GM23338 (cell line): Measurements from ENCODE around the gene PTPRQ. TPM values are rescaled to one million over a fixed set of nuclear protein-coding genes. Genes with fewer than 3 reads are reported as not detected.

Source experiments
- ATAC-seq: fragments of 200-7000 bp; cut with Tn5 transposase; 3 replicates; pipeline ENCODE4 v1.9.1; 2020
- DNase-seq: peaks from one replicate; pipeline ENCODE4 v3.0.0-alpha.2; 2015; ENCODE audit warnings: low spot score
- H2AFZ ChIP-seq: fragments of 200-600 bp; sonication (generic); 2 replicates; pipeline ENCODE4 v1.8.0; 2016; ENCODE audit warnings: antibody characterized with exemption, mild to moderate bottlenecking, moderate library complexity
- H3F3A ChIP-seq: fragments of 200-600 bp; sonication (generic); replicated peaks from 2 replicates; pipeline ENCODE4 v1.8.0; 2017; ENCODE audit warnings: antibody characterized with exemption, mixed run types, low read depth
- H3K27ac ChIP-seq: fragments of 200-600 bp; sonication (generic); 2 replicates; pipeline ENCODE4 v1.6.1; 2016; ENCODE audit warnings: low read depth
- H3K27me3 ChIP-seq: fragments of 200-600 bp; sonication (generic); 2 replicates; pipeline ENCODE4 v1.8.0; 2016; ENCODE audit warnings: mild to moderate bottlenecking, mixed run types, moderate library complexity; ENCODE audit not compliant: insufficient read depth
- H3K36me3 ChIP-seq: fragments of 200-600 bp; sonication (generic); 2 replicates; pipeline ENCODE4 v1.8.0; 2016; ENCODE audit warnings: mild to moderate bottlenecking; ENCODE audit not compliant: insufficient read depth
- H3K4me1 ChIP-seq: fragments of 200-600 bp; sonication (generic); 2 replicates; pipeline ENCODE4 v1.8.0; 2016; ENCODE audit warnings: mild to moderate bottlenecking, moderate library complexity; ENCODE audit not compliant: insufficient read depth
- H3K4me2 ChIP-seq: fragments of 200-600 bp; sonication (generic); 2 replicates; pipeline ENCODE4 v1.7.1; 2017; ENCODE audit warnings: mixed run types
- H3K4me3 ChIP-seq: fragments of 200-600 bp; sonication (generic); 2 replicates; pipeline ENCODE4 v1.6.1; 2016; ENCODE audit warnings: mixed run types
- H3K79me2 ChIP-seq: fragments of 200-600 bp; sonication (generic); replicated peaks from 2 replicates; pipeline ENCODE4 v1.8.0; 2017; ENCODE audit warnings: mild to moderate bottlenecking; ENCODE audit not compliant: insufficient read depth
- H3K9me2 ChIP-seq: fragments of 200-600 bp; sonication (generic); 2 replicates; pipeline ENCODE4 v1.8.0; 2017; ENCODE audit not compliant: insufficient read depth
- H4K20me1 ChIP-seq: fragments of 200-600 bp; sonication (generic); replicated peaks from 2 replicates; pipeline ENCODE4 v1.8.0; 2017; ENCODE audit warnings: mild to moderate bottlenecking; ENCODE audit not compliant: insufficient read depth
- H3K27ac Mint-ChIP-seq: 2 replicates; pipeline ENCODE4 v1.8.0; 2020; ENCODE audit warnings: inconsistent platforms, mild to moderate bottlenecking, moderate library complexity, mixed read lengths
- H3K27me3 Mint-ChIP-seq: 3 replicates; pipeline ENCODE4 v1.8.0; 2022; ENCODE audit warnings: low read depth, mild to moderate bottlenecking, moderate library complexity, mixed read lengths, inconsistent platforms; ENCODE audit not compliant: insufficient read depth, poor library complexity
- H3K36me3 Mint-ChIP-seq: 3 replicates; pipeline ENCODE4 v1.8.0; 2021; ENCODE audit warnings: low read depth, mild to moderate bottlenecking, inconsistent platforms, moderate library complexity, mixed read lengths
- H3K4me1 Mint-ChIP-seq: 3 replicates; pipeline ENCODE4 v1.8.0; 2020; ENCODE audit warnings: mild to moderate bottlenecking, inconsistent platforms, mixed read lengths
- H3K4me3 Mint-ChIP-seq: 3 replicates; pipeline ENCODE4 v1.8.0; 2021; ENCODE audit warnings: moderate library complexity, mild to moderate bottlenecking, inconsistent platforms, mixed read lengths
- H3K9me3 Mint-ChIP-seq: 3 replicates; pipeline ENCODE4 v1.8.0; 2020; ENCODE audit warnings: moderate library complexity, mild to moderate bottlenecking, inconsistent platforms, mixed read lengths
- EZH2phosphoT487 ChIP-seq: fragments of 200-600 bp; sonication (generic); IDR thresholded peaks from one replicate; pipeline ENCODE4 v1.8.1; 2018; ENCODE audit warnings: antibody characterized with exemption; ENCODE audit not compliant: unreplicated experiment
- ZNF331 ChIP-seq: fragments of 250-450 bp; sonication (Bioruptor Pico); IDR thresholded peaks from 2 replicates; pipeline ENCODE4 v1.5.0; 2020; ENCODE audit warnings: low read depth, mild to moderate bottlenecking, moderate library complexity
- polyA plus RNA-seq: library from polyadenylated mRNA; unstranded; fragments of >200 nt; fragmentation: Nextera tagmentation; extraction: Ambion mirVana; gene quantifications from 2 replicates; pipeline ENCODE4 v1.2.1, GENCODE V29; 2016
- total RNA-seq: library from RNA; depleted of rRNA; stranded (reverse); fragments of >200 nt; shearing (Covaris generic); gene quantifications from 2 replicates; pipeline ENCODE4 v1.2.3, GENCODE V29; 2014
- TF ChIP-seq, protein P1 (sequence below): fragments of 250-450 bp; sonication (Bioruptor Pico); IDR thresholded peaks from 2 replicates; pipeline ENCODE4 v1.5.0; 2020; ENCODE audit warnings: mild to moderate bottlenecking, moderate library complexity
- TF ChIP-seq, protein P2 (sequence below), 2 experiments: fragments of 200-600 bp in 1 of 2; sonication (generic) in 1 of 2; conservative IDR thresholded peaks; 2 replicates each; pipeline versions ENCODE4 v1.5.1 to v1.6.1; 2016 to 2017; ENCODE audit warnings: antibody characterized with exemption in 2 of 2, low read depth in 2 of 2, mild to moderate bottlenecking in 2 of 2, moderate library complexity in 1 of 2
- TF ChIP-seq, protein P3 (sequence below): IDR thresholded peaks from one replicate; pipeline ENCODE4 v1.6.1; 2018; ENCODE audit warnings: antibody characterized with exemption; ENCODE audit not compliant: unreplicated experiment

PTPRQ gene
- total and polyA plus RNA-seq, 2 experiments from 2014 or later, result not detected

DNA sequence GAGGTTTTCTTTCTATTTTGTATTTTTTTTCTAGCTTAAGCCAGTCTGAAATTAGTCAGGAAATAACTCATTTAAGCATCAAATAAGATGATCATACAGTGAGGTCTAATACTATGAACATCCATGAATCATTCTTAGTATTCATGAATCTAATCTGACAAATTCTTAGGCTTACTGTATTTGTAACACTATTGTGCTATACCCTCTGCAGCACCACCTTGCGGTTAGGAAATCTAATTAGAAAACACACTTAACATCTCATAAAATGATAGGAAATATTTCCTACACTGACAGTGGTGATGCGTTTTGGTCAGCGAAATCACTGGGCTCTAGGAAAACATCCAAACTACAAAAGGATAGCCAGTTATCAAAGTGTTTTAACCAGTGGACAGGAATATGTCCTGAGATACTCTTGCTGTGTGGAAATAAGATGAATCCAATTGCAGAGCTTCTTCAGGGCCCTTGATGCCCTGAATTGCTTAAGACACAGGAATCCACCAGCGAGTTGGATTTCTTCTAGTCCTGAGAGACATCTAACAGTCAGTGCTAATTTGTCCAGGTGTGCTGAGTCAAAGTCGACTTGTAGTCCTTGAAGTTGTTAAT lies 154.1 kb downstream of the PTPRQ start:
- H3K36me3 Mint-ChIP-seq, result no peaks in the 10 kb centered on the region
- H3K4me2 ChIP-seq, result no peak overlapping the region
- H3K27ac ChIP-seq, result no peak overlapping the region
- no peaks in the 10 kb centered on the region for H3F3A ChIP-seq
- peaks cover 7% of the 10 kb centered on the region; the same call in 2 of the 3 replicates for H3K4me1 Mint-ChIP-seq
- no peak overlapping the region for H3K4me3 Mint-ChIP-seq
- H3K4me1 ChIP-seq, result peaks cover 9% of the 10 kb centered on the region; the same call in 1 of the 2 replicates
- no peaks in the 10 kb centered on the region for H3K9me2 ChIP-seq
- TF ChIP-seq, protein P1, sequence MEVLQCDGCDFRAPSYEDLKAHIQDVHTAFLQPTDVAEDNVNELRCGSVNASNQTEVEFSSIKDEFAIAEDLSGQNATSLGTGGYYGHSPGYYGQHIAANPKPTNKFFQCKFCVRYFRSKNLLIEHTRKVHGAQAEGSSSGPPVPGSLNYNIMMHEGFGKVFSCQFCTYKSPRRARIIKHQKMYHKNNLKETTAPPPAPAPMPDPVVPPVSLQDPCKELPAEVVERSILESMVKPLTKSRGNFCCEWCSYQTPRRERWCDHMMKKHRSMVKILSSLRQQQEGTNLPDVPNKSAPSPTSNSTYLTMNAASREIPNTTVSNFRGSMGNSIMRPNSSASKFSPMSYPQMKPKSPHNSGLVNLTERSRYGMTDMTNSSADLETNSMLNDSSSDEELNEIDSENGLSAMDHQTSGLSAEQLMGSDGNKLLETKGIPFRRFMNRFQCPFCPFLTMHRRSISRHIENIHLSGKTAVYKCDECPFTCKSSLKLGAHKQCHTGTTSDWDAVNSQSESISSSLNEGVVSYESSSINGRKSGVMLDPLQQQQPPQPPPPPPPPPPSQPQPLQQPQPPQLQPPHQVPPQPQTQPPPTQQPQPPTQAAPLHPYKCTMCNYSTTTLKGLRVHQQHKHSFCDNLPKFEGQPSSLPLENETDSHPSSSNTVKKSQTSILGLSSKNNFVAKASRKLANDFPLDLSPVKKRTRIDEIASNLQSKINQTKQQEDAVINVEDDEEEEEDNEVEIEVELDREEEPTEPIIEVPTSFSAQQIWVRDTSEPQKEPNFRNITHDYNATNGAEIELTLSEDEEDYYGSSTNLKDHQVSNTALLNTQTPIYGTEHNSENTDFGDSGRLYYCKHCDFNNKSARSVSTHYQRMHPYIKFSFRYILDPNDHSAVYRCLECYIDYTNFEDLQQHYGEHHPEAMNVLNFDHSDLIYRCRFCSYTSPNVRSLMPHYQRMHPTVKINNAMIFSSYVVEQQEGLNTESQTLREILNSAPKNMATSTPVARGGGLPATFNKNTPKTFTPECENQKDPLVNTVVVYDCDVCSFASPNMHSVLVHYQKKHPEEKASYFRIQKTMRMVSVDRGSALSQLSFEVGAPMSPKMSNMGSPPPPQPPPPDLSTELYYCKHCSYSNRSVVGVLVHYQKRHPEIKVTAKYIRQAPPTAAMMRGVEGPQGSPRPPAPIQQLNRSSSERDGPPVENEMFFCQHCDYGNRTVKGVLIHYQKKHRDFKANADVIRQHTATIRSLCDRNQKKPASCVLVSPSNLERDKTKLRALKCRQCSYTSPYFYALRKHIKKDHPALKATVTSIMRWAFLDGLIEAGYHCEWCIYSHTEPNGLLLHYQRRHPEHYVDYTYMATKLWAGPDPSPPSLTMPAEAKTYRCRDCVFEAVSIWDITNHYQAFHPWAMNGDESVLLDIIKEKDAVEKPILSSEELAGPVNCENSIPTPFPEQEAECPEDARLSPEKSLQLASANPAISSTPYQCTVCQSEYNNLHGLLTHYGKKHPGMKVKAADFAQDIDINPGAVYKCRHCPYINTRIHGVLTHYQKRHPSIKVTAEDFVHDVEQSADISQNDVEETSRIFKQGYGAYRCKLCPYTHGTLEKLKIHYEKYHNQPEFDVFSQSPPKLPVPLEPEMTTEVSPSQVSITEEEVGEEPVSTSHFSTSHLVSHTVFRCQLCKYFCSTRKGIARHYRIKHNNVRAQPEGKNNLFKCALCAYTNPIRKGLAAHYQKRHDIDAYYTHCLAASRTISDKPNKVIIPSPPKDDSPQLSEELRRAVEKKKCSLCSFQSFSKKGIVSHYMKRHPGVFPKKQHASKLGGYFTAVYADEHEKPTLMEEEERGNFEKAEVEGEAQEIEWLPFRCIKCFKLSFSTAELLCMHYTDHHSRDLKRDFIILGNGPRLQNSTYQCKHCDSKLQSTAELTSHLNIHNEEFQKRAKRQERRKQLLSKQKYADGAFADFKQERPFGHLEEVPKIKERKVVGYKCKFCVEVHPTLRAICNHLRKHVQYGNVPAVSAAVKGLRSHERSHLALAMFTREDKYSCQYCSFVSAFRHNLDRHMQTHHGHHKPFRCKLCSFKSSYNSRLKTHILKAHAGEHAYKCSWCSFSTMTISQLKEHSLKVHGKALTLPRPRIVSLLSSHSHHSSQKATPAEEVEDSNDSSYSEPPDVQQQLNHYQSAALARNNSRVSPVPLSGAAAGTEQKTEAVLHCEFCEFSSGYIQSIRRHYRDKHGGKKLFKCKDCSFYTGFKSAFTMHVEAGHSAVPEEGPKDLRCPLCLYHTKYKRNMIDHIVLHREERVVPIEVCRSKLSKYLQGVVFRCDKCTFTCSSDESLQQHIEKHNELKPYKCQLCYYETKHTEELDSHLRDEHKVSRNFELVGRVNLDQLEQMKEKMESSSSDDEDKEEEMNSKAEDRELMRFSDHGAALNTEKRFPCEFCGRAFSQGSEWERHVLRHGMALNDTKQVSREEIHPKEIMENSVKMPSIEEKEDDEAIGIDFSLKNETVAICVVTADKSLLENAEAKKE, result no peak
- TF ChIP-seq ZNF331 (CRISPR knock-in tag) (no peak), EZH2phosphoT487 (no peak)
- TF ChIP-seq, protein P2, sequence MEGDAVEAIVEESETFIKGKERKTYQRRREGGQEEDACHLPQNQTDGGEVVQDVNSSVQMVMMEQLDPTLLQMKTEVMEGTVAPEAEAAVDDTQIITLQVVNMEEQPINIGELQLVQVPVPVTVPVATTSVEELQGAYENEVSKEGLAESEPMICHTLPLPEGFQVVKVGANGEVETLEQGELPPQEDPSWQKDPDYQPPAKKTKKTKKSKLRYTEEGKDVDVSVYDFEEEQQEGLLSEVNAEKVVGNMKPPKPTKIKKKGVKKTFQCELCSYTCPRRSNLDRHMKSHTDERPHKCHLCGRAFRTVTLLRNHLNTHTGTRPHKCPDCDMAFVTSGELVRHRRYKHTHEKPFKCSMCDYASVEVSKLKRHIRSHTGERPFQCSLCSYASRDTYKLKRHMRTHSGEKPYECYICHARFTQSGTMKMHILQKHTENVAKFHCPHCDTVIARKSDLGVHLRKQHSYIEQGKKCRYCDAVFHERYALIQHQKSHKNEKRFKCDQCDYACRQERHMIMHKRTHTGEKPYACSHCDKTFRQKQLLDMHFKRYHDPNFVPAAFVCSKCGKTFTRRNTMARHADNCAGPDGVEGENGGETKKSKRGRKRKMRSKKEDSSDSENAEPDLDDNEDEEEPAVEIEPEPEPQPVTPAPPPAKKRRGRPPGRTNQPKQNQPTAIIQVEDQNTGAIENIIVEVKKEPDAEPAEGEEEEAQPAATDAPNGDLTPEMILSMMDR (conservative IDR thresholded peaks at IDR 0.05; ENCODE audit: low read depth in 2 of 2), result peak; percentile 61 to 71
- TF ChIP-seq, protein P3, sequence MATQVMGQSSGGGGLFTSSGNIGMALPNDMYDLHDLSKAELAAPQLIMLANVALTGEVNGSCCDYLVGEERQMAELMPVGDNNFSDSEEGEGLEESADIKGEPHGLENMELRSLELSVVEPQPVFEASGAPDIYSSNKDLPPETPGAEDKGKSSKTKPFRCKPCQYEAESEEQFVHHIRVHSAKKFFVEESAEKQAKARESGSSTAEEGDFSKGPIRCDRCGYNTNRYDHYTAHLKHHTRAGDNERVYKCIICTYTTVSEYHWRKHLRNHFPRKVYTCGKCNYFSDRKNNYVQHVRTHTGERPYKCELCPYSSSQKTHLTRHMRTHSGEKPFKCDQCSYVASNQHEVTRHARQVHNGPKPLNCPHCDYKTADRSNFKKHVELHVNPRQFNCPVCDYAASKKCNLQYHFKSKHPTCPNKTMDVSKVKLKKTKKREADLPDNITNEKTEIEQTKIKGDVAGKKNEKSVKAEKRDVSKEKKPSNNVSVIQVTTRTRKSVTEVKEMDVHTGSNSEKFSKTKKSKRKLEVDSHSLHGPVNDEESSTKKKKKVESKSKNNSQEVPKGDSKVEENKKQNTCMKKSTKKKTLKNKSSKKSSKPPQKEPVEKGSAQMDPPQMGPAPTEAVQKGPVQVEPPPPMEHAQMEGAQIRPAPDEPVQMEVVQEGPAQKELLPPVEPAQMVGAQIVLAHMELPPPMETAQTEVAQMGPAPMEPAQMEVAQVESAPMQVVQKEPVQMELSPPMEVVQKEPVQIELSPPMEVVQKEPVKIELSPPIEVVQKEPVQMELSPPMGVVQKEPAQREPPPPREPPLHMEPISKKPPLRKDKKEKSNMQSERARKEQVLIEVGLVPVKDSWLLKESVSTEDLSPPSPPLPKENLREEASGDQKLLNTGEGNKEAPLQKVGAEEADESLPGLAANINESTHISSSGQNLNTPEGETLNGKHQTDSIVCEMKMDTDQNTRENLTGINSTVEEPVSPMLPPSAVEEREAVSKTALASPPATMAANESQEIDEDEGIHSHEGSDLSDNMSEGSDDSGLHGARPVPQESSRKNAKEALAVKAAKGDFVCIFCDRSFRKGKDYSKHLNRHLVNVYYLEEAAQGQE, result no peak
- DNase-seq (peak; percentile 59), ATAC-seq (peak; percentile 72)
- H3K9me3 Mint-ChIP-seq, result no peaks in the 10 kb centered on the region
- H3K27ac Mint-ChIP-seq, result no peak overlapping the region
- H3K27me3 ChIP-seq, result no peaks in the 10 kb centered on the region
- H3K27me3 Mint-ChIP-seq, result no peaks in the 10 kb centered on the region
- no peaks in the 10 kb centered on the region for H4K20me1 ChIP-seq
- H3K79me2 ChIP-seq, result no peaks in the 10 kb centered on the region
- no peak overlapping the region for H2AFZ ChIP-seq
- no peak overlapping the region for H3K4me3 ChIP-seq
- no peaks in the 10 kb centered on the region for H3K36me3 ChIP-seq
